MCF 10A (cell line): ENCODE measurements around the gene MCC. TPM values are rescaled to one million over a fixed set of nuclear protein-coding genes. Genes with fewer than 3 reads are reported as not detected.

Experiments used
- BruUV-seq: library from RNA; stranded (reverse); fragments of 400-500 nt; replicated peaks from 2 replicates; lab custom pipeline; 2021; lab: Mats Ljungman, UMichigan
- CTCF ChIA-PET: fragments of 300-600 bp; sonication (Branson Sonifier 250); formaldehyde crosslinking; extraction: SDS; loops from one replicate; lab custom pipeline; 2021; ENCODE audit warnings: antibody characterized with exemption, inconsistent platforms; lab: Yijun Ruan, JAX
- POLR2A ChIA-PET: fragments of 300-600, 350-650 bp; sonication (Branson Sonifier 250); formaldehyde crosslinking; extraction: SDS; loops from one replicate; lab custom pipeline; 2020; ENCODE audit warnings: antibody characterized with exemption, inconsistent platforms; lab: Yijun Ruan, JAX
- DNase-seq: peaks from one replicate; pipeline ENCODE4 v3.0.0-alpha.2; 2018; ENCODE audit not compliant: unreplicated experiment
- H3K27ac Mint-ChIP-seq: one replicate; pipeline ENCODE4 v1.8.0; 2022; ENCODE audit warnings: mild to moderate bottlenecking, low read depth, mixed read lengths; ENCODE audit not compliant: unreplicated experiment
- H3K27me3 Mint-ChIP-seq: one replicate; pipeline ENCODE4 v1.8.0; 2022; ENCODE audit warnings: mixed read lengths; ENCODE audit not compliant: insufficient read depth, unreplicated experiment
- H3K36me3 Mint-ChIP-seq: one replicate; pipeline ENCODE4 v1.8.0; 2022; ENCODE audit warnings: mild to moderate bottlenecking, moderate library complexity, mixed read lengths; ENCODE audit not compliant: insufficient read depth, unreplicated experiment
- H3K4me1 Mint-ChIP-seq: one replicate; pipeline ENCODE4 v1.8.0; 2022; ENCODE audit warnings: mixed read lengths; ENCODE audit not compliant: insufficient read depth, unreplicated experiment
- H3K4me3 Mint-ChIP-seq: one replicate; pipeline ENCODE4 v1.8.0; 2022; ENCODE audit warnings: mild to moderate bottlenecking, moderate library complexity, mixed read lengths; ENCODE audit not compliant: unreplicated experiment
- H3K9me3 Mint-ChIP-seq: one replicate; pipeline ENCODE4 v1.8.0; 2022; ENCODE audit warnings: mixed read lengths; ENCODE audit not compliant: unreplicated experiment
- intact Hi-C: fragments of 100-400 bp; cut with micrococcal nuclease; formaldehyde crosslinking; loops from 2 replicates; pipeline ENCODE4 v1.14.1; 2022
- total RNA-seq: library from RNA; stranded (reverse); gene quantifications from 2 replicates; pipeline ENCODE4 v1.2.3, GENCODE V29; 2022
- TF ChIP-seq, protein P1 (sequence below): fragments of 200-600 bp; IDR thresholded peaks from one replicate; pipeline ENCODE4 v1.8.0; 2022; ENCODE audit warnings: antibody characterized with exemption, mild to moderate bottlenecking; ENCODE audit not compliant: unreplicated experiment

The MCC gene
- total RNA-seq, 1 experiment from 2014 or later = 25.3 TPM

DNA sequence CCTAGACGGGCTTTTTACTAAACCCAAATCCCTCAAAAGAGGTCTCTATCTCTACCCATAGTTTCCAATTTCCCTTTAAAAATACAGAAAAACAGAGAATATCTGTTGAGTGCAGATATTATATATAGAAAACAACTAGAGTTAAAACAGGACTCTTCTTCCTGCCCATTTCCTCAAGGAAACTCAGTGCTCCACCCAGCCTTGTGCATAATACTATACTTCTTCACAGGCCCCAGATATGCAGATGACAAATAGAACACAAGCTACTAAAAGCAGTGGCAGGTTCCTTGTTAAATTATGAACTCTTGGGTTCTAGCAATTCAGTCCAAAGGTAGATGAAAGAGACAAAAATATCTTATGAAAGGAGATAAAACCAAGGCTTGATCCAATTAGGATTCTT lies 253.7 kb downstream of the MCC start:
- POLR2A ChIA-PET = interaction anchor here (0.7 to 5.5 kb wide), 2 partner anchors 9 to 34 kb away, joined by 3 to 41 read pairs; no protein-coding TSS in a partner anchor
- Mint-ChIP-seq H3K27me3 (no peaks in the 10 kb centered on the region), H3K4me1 (peaks cover 44% of the 10 kb centered on the region), H3K27ac (no peak overlapping the region), H3K9me3 (no peaks in the 10 kb centered on the region), H3K36me3 (no peaks in the 10 kb centered on the region), H3K4me3 (no peak overlapping the region)
- CTCF ChIA-PET = interaction anchor here (1.0 kb wide), 1 partner anchor 16 kb away, joined by 3 read pairs; no protein-coding TSS in a partner anchor
- intact Hi-C loops = no loop called here
- TF ChIP-seq, protein P1, sequence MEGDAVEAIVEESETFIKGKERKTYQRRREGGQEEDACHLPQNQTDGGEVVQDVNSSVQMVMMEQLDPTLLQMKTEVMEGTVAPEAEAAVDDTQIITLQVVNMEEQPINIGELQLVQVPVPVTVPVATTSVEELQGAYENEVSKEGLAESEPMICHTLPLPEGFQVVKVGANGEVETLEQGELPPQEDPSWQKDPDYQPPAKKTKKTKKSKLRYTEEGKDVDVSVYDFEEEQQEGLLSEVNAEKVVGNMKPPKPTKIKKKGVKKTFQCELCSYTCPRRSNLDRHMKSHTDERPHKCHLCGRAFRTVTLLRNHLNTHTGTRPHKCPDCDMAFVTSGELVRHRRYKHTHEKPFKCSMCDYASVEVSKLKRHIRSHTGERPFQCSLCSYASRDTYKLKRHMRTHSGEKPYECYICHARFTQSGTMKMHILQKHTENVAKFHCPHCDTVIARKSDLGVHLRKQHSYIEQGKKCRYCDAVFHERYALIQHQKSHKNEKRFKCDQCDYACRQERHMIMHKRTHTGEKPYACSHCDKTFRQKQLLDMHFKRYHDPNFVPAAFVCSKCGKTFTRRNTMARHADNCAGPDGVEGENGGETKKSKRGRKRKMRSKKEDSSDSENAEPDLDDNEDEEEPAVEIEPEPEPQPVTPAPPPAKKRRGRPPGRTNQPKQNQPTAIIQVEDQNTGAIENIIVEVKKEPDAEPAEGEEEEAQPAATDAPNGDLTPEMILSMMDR = no peak
- BruUV-seq = no TSS peak
- no peak for DNase-seq

- CTCF ChIA-PET = interaction anchor here (1.0 kb wide), 1 partner anchor 15 kb away, joined by 3 read pairs; no protein-coding TSS in a partner anchor
- peaks cover 43% of the 10 kb centered on the region for H3K4me1 Mint-ChIP-seq
- intact Hi-C loops = no loop called here
- POLR2A ChIA-PET = interaction anchor here (1.3 to 5.5 kb wide), 2 partner anchors 10 to 23 kb away, joined by 3 to 41 read pairs; no protein-coding TSS in a partner anchor
- no peaks in the 10 kb centered on the region for H3K36me3 Mint-ChIP-seq
- no peak overlapping the region for H3K27ac Mint-ChIP-seq
- TF ChIP-seq, protein P1 = no peak
- DNase-seq = no peak
- H3K4me3 Mint-ChIP-seq = no peak overlapping the region
- no peaks in the 10 kb centered on the region for H3K9me3 Mint-ChIP-seq
- BruUV-seq = no TSS peak
- H3K27me3 Mint-ChIP-seq = no peaks in the 10 kb centered on the region
Observed at GRCh38 chr5:113233606-113234005, 254.6 kb downstream of the MCC start.

DNA sequence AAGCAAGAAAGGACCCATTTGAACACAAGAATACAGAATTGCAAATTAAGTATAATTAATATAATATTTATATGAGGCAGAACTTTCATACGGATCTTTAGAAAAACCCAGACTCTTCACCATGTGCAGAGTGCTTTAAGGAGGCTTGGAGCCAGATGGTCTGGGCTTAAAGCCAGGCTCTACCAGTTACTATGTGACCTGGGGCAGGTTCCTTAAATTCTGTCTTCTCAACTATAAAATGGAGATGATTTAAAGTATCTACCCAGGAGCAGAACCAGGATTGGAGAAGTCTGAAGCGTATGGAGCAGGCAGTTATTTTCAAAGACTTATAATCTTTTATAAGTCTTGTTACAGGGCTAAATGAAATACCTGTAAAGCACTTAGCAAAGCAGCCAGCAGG lies 255.6 kb downstream of the MCC start:
- DNase-seq = peak; percentile 60
- peaks cover 43% of the 10 kb centered on the region for H3K4me1 Mint-ChIP-seq
- ChIA-PET POLR2A (interaction anchor here (0.9 to 5.5 kb wide), 10 partner anchors 11 to 112 kb away, joined by 3 to 41 read pairs (median 4); no protein-coding TSS in a partner anchor), CTCF (interaction anchor here (0.6 to 1.2 kb wide), 2 partner anchors 32 to 238 kb away, joined by 3 read pairs; no protein-coding TSS in a partner anchor)
- no peak overlapping the region for H3K4me3 Mint-ChIP-seq
- no peaks in the 10 kb centered on the region for H3K36me3 Mint-ChIP-seq
- no peaks in the 10 kb centered on the region for H3K9me3 Mint-ChIP-seq
- BruUV-seq = no TSS peak
- TF ChIP-seq, protein P1 = no peak
- no peaks in the 10 kb centered on the region for H3K27me3 Mint-ChIP-seq
- H3K27ac Mint-ChIP-seq = no peak overlapping the region
- intact Hi-C loops = no loop called here

GRCh38 chr5:113232221-113232620 lies 256.0 kb downstream of the MCC start:
- Mint-ChIP-seq H3K4me3 (no peak overlapping the region), H3K36me3 (no peaks in the 10 kb centered on the region), H3K4me1 (peaks cover 43% of the 10 kb centered on the region), H3K27ac (no peak overlapping the region), H3K27me3 (no peaks in the 10 kb centered on the region), H3K9me3 (no peaks in the 10 kb centered on the region)
- BruUV-seq = no TSS peak
- intact Hi-C loops = no loop called here
- peak; percentile 74 for DNase-seq
- CTCF ChIA-PET = interaction anchor here (0.6 to 1.8 kb wide), 6 partner anchors 11 to 237 kb away, joined by 3 to 7 read pairs (median 4); no protein-coding TSS in a partner anchor
- POLR2A ChIA-PET = interaction anchor here (0.9 to 5.5 kb wide), 17 partner anchors 11 to 256 kb away, joined by 3 to 41 read pairs (median 5); partner anchors contain the start of gene MCC
- TF ChIP-seq, protein P1 = no peak
